HG02588 (cell line): ENCODE measurements around the gene RYR2.

Source experiments
- ATAC-seq: cut with Tn5 transposase; IDR thresholded peaks from one replicate; pipeline ENCODE4 v1.9.1; 2021; ENCODE audit warnings: mild to moderate bottlenecking, moderate library complexity; ENCODE audit not compliant: unreplicated experiment

Gene RYR2

GRCh38 chr1:237041795-237042525, at the start of gene RYR2:
TSS of gene RYR2 (plus strand) at chr1:237042184. CDS start at chr1:237042522, 338 bp downstream.
- ATAC-seq, result no peak

GRCh38 chr1:236992449-236992848, 49.5 kb upstream of the RYR2 start:
- no peak for ATAC-seq

GRCh38 chr1:236994450-236994849, 47.5 kb upstream of the RYR2 start:
- no peak for ATAC-seq

- no peak for ATAC-seq
These were observed 44.6 kb upstream of the RYR2 start for GRCh38 chr1:236997361-236997760.

- no peak for ATAC-seq
These were observed 44.1 kb upstream of the RYR2 start for GRCh38 chr1:236997882-236998281.

GRCh38 chr1:236998546-236998945, 43.4 kb upstream of the RYR2 start:
- ATAC-seq, result no peak

GRCh38 chr1:237000191-237000590, 41.8 kb upstream of the RYR2 start:
- no peak for ATAC-seq

GRCh38 chr1:237003516-237003915, 38.5 kb upstream of the RYR2 start:
- no peak for ATAC-seq

GRCh38 chr1:237004116-237004515, 37.9 kb upstream of the RYR2 start, which contains the start of gene MT1HL1:
TSS of gene MT1HL1 (minus strand) at chr1:237004441. CDS start at chr1:237004372, 69 bp downstream.
- ATAC-seq, result no peak

- ATAC-seq, result no peak
These were observed 36.3 kb upstream of the RYR2 start for GRCh38 chr1:237005674-237006073.

GRCh38 chr1:237007147-237007881, 34.7 kb upstream of the RYR2 start:
- no peak for ATAC-seq

GRCh38 chr1:237009611-237010010, 32.4 kb upstream of the RYR2 start:
- no peak for ATAC-seq

- ATAC-seq, result no peak
These were observed 30.6 kb upstream of the RYR2 start for GRCh38 chr1:237011432-237011831.

GRCh38 chr1:237012361-237012760, 29.6 kb upstream of the RYR2 start:
- ATAC-seq, result no peak

- ATAC-seq, result no peak
These were observed 29.1 kb upstream of the RYR2 start for GRCh38 chr1:237012788-237013383.

GRCh38 chr1:237013608-237014007, 28.4 kb upstream of the RYR2 start:
- no peak for ATAC-seq

GRCh38 chr1:237016626-237017025, 25.4 kb upstream of the RYR2 start:
- ATAC-seq, result no peak

- no peak for ATAC-seq
These were observed 23.1 kb upstream of the RYR2 start for GRCh38 chr1:237018896-237019295.

- ATAC-seq, result no peak
These were observed 16.5 kb upstream of the RYR2 start for GRCh38 chr1:237025358-237026074.

GRCh38 chr1:237029240-237029639, 12.7 kb upstream of the RYR2 start:
- no peak for ATAC-seq

- ATAC-seq, result no peak
These were observed 12.0 kb upstream of the RYR2 start for GRCh38 chr1:237029850-237030535.
